ENCODE results near the gene ASB8.
A peak's percentile ranks its signal among the peaks of the same experiment; 100 is the strongest.

GRCh38 chr12:48119078-48119833 is 38.1 kb downstream of the ASB8 start, which contains the start of gene PFKM:
- TF ChIP-seq, protein P1, sequence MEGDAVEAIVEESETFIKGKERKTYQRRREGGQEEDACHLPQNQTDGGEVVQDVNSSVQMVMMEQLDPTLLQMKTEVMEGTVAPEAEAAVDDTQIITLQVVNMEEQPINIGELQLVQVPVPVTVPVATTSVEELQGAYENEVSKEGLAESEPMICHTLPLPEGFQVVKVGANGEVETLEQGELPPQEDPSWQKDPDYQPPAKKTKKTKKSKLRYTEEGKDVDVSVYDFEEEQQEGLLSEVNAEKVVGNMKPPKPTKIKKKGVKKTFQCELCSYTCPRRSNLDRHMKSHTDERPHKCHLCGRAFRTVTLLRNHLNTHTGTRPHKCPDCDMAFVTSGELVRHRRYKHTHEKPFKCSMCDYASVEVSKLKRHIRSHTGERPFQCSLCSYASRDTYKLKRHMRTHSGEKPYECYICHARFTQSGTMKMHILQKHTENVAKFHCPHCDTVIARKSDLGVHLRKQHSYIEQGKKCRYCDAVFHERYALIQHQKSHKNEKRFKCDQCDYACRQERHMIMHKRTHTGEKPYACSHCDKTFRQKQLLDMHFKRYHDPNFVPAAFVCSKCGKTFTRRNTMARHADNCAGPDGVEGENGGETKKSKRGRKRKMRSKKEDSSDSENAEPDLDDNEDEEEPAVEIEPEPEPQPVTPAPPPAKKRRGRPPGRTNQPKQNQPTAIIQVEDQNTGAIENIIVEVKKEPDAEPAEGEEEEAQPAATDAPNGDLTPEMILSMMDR (conservative IDR thresholded peaks at IDR 0.05; ENCODE audit: low read depth, low read length) = no peak
- TF ChIP-seq POLR2A (IDR thresholded peaks at IDR 0.05; ENCODE audit: low read depth, low read length) (no peak), BHLHE40 (IDR thresholded peaks at IDR 0.05; ENCODE audit: low read depth, low read length) (peak; percentile 42; the same call in 1 of the 2 replicates), SMC3 (IDR thresholded peaks at IDR 0.05; ENCODE audit: low read depth, low read length) (no peak), RAD21 (IDR thresholded peaks at IDR 0.05; ENCODE audit: low read length) (no peak), CHD1 (IDR thresholded peaks at IDR 0.05; ENCODE audit: low read depth, low read length) (no peak), CEBPB (IDR thresholded peaks at IDR 0.05; ENCODE audit: low read depth, low read length) (no peak)
- TF ChIP-seq, protein P2, sequence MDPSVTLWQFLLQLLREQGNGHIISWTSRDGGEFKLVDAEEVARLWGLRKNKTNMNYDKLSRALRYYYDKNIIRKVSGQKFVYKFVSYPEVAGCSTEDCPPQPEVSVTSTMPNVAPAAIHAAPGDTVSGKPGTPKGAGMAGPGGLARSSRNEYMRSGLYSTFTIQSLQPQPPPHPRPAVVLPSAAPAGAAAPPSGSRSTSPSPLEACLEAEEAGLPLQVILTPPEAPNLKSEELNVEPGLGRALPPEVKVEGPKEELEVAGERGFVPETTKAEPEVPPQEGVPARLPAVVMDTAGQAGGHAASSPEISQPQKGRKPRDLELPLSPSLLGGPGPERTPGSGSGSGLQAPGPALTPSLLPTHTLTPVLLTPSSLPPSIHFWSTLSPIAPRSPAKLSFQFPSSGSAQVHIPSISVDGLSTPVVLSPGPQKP (IDR thresholded peaks at IDR 0.05; ENCODE audit: borderline replicate concordance, low read depth, low read length) = no peak

Measured in IMR-90 (cell line).